Fibroblast of skin of left quadriceps (primary cell): ENCODE data around the gene DUS4L.
A peak's percentile ranks its signal among the peaks of the same experiment; 100 is the strongest.
"Not testable (repeated sequence)": the region's sequence is repeated elsewhere in the genome, so short reads cannot be mapped to it uniquely, and the experiment has no call there.

Source experiments
- DNase-seq, 2 experiments: peaks; one replicate each; pipeline ENCODE4 v3.0.0-alpha.2; 2013; ENCODE audit warnings: low read depth in 2 of 2

The DUS4L gene, protein sequence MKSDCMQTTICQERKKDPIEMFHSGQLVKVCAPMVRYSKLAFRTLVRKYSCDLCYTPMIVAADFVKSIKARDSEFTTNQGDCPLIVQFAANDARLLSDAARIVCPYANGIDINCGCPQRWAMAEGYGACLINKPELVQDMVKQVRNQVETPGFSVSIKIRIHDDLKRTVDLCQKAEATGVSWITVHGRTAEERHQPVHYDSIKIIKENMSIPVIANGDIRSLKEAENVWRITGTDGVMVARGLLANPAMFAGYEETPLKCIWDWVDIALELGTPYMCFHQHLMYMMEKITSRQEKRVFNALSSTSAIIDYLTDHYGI

GRCh38 chr7:107563775-107564552 lies at the start of gene DUS4L, which contains the start of gene COG5:
DUS4L (plus strand) TSS chr7:107563971; CDS start chr7:107567071, 3,100 bp downstream.
COG5 (minus strand) TSS chr7:107563920; CDS start chr7:107563896, 24 bp downstream.
- DNase-seq = peak; percentile 45 to 49

DNA sequence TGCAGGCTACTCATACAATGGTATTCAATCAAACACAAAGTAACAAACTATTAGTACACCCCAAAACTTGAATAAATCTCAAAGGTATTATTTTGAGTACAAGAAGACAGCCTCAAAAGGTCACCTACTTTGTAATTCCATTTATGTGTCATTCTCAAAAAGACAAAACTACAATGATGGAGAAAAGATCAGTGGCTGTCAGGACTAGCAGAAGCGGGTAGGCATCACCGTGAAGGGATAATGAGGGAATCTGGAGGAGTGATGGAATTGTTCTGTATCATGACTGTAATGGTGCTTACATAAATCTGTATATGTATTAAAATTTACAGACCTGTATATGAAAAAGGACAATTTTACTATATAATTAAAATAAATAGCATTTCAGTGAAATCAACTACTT lies 37.1 kb upstream of the DUS4L start:
- DNase-seq = no peak

GRCh38 chr7:107527196-107527595 lies 36.6 kb upstream of the DUS4L start:
- no peak for DNase-seq

GRCh38 chr7:107528461-107528860 lies 35.3 kb upstream of the DUS4L start:
- DNase-seq = peak in 1 of 2 experiments; percentile 17

DNA sequence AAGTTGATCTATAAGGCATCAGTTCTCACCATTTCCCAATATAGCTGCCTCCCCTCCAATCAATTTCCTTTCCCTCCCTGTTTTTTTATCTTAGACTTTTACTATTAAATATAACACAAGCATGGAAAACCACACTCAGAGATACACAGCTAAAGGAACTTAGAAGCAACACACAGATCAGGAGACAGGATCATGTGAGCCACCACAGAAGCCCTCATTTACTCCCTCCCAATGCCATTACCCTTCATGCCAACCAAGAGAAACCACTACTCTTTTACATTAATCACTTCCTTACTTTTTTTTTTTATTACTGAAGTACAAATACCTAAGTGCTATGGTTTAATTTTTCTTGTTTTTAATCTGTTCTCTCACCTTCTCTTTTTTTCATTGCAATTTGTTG lies 33.0 kb upstream of the DUS4L start:
- DNase-seq = no peak

DNA sequence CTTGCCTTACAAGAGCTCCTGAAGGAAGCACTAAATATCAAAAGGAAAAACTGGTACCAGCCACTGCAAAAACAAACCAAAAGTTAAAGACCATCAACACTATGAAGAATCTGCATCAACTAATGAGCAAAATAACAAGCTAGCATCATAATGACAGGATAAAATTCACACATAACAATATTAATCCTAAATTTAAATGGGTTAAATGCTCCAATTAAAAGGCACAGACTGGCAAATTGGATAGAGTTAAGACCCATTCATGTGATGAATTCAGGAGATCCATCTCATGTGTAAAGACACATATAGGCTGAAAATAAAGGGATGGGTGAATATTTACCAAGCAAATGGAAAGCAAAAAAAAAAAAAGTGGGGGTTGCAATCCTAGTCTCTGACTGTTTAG lies 29.6 kb upstream of the DUS4L start:
- DNase-seq = no peak

DNA sequence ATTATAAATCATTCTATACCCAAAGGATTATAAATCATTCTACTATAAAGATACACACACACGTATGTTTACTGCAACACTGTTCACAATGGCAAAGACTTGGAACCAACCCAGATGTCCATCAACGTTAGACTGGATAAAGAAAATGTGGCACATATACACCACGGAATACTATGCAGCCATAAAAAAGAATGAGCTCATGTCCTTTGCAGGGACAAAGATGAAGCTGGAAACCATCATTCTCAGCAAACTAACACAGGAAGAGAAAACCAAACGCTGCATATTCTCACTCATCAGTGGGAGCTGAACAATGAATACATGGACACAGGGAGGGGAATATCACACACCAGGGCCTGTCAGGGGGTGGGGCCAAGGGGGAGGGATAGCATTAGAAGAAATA lies 26.5 kb upstream of the DUS4L start:
- DNase-seq = not testable (repeated sequence)

DNA sequence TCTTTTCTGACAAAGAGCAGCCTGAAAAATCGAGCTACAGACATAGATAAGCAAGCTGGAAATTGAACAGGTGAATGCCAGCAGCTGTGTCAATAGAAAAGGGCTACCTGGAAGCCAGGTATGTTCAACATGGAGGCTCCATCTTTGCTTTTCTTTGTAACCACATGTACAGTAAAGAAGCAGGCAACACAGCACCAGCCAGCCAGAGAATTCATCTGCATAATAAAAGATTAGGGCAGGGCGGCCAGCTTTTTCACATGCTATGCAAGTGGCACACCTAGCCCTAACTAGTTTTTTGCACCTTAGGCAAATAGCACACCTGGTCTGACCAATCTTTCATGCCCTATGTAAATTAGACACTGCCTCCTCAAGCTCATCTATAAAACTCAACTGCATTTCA lies 25.8 kb upstream of the DUS4L start:
- DNase-seq = no peak

DNA sequence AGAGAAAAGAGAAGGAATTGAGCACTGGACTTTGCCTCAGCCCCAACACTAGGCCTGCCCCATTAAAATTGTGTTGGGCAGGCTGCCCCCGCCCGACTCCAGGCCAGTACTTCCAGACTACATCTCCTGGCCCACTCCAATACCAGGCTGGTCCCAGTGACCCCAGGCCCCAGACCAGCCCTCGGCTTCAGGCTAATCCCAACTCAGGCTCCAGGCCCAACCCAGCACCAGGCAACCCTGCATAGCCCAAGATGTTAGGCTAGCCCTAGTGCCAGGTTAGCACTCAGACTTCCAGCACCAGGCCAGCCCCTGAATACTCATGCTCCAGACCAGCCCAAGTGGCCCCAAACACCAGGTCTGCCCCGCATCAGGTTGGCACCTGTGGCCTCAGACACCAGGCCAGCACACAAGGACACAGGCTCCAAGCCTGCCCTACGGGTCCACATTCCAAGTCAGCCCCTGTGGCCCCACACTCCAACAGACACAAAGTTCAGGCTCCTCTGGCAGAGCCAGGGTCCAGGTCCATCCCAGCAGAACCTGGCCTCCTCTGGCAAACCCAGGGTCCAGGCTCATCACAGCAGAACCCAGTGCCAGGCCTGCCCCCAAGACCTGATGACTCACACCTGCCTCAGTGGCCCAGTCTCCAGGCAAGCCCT lies 20.3 kb upstream of the DUS4L start:
- DNase-seq = no peak

DNA sequence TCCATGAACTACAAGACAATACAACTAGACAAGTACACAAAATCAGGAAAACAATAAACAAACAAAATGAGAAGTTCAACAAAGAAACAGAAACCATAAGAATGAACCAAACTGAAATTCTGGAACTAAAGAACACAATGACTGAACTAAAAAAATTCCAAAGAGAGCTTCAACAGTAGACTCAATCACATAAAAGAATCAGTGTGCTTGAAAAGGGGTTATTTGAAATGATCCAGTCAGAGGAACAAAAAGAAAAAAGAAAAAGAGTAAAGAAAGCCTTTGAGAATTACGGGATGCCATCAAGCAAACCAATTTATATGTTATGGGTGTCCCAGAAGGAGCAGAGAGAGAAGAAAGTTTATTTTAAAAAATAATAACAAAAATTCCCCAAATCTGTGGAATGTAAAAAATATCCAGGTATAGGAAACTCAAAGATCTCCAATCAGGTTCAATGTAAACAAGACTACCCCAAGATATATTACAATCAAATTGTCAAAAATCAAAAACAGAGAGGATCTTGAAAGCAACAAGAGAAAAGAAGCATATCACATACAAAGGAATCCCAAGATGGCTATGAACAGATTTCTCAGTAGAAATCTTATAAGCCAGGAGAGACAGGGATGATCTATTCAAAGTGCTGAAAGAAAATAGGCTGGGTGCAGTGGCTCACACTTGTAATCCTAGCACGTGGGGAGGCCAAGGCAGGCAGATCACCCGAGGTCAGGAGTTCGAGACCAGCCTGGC lies 18.8 kb upstream of the DUS4L start:
- DNase-seq = no peak

- DNase-seq = no peak
Observed at GRCh38 chr7:107551936-107552335, 11.8 kb upstream of the DUS4L start.

DNA sequence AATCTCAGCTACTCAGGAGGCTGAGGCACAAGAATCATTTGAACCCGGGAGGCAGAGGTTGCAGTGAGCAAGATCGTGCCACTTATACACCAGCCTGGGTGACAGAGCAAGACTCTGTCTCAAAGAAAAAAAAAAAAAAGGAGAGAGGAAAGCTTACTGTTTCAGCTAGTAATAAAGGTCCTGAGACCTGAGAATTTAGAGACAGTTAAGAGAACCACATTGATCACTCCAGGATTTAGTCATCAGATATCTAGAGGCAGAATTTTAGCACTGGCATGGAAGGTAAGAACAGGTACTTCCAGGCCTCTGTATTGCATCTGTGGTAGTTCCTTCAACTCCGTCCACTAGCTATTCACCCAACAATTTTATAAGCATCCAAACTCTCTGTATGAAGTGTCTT lies 7.9 kb upstream of the DUS4L start:
- DNase-seq = no peak

DNA sequence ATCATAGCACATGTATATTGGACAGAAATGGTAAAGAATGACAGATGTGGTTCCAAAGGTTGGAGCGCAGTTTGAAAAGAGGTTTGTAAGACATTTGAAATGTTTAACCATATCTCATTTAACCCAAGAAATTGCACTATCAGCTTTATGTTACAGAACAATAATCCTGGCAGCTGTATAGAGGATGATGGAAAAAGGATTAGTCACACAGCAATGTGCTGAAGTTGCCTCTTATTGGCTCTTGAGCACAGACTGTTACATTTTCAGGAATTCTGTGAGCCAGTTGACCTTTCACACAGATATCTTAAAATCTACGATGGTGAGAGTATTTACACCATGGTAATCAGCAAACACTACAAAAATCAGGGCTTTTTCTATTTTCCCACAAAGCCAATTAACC lies 3.9 kb upstream of the DUS4L start:
- DNase-seq = peak in 1 of 2 experiments; percentile 13

- no peak for DNase-seq
Observed at GRCh38 chr7:107560898-107561516, 2.8 kb upstream of the DUS4L start.

GRCh38 chr7:107563081-107563774 lies 543 bp upstream of the DUS4L start:
- DNase-seq = no peak

DNA sequence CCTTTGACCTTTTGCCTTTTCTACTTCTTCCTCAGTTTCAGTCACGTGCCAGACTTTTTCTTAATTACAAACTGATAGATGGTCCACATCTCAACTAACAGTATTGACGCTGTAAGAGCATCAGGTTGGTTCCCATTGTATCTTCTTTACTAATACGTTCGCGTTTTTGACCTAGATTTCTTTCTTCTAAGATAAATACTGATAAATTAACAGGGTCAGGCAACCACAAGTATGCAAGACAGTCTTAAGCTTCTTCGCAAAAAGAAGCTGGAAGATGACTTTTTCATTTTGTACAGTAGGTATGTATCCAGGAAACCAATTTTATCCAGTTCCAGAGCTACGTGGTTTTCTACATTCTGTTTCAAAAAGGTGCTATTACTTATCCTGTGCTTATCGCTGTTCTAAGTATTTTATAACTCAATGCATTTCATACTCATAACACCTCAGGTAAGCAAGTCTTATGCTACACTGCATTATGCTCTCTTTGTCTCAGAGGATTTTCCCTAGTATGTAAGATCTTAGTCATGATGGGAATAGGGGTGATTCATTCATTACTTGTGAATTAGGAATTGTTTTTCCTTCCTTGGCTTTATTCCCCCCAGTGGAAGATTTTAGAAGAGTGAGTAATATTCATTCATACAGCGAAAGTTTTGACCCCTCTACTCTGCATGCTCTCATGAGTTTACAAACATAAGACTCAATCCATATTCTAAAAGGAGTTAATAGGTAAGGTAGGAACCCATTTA lies 955 bp downstream of the DUS4L start:
- peak; percentile 70 for DNase-seq

DNA sequence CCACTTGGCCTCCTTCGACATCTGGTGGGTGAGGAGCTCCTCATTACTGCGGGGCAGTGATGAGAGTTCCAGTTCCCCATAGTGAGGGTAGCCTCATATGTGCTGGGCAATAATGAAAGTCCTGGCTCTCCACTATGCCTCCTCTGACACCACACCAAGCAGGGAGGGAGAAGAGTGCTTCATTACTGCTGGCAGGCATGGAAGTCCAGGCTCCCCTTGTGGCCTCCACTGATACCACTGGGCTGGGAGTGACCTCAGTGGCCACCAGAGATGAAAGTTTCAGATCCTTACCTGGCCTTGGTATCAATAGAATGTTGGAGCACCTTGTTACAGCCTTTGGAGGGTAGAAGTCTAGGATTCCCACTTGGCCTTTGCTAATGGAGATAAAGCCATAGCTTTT lies 6.5 kb downstream of the DUS4L start:
- no peak for DNase-seq

DNA sequence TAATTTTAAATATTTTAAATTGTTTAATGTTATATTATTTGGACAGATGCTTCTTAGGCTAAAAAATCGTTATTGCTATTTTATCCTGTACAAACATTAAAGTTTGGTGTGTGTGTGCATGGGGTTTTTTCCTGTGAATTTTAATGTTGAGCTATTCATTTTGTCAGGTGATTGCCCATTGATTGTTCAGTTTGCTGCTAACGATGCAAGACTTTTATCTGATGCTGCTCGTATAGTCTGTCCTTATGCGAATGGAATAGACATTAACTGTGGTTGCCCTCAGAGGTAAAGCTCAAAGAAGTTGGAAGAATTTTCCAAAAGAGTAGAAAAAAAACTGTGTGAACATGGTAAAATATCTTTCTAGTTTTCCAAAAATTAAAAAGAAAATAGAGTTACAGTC lies 9.8 kb downstream of the DUS4L start:
- no peak for DNase-seq

DNA sequence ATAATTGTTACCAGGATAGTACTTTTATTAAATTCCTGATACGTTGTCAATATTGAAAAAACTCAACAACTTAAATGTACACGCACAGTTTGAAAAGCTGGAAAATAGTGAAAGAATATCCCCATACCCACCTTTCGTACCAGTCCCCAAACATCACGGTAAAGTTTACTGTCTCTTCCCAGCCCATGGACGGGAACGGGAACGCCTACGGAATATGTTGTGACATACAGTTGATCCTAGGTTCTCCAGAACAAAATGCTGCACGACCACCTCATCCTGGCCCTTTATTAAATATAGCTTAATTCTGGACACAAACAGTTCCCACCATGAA lies 15.7 kb downstream of the DUS4L start:
- DNase-seq = no peak
